Psoas muscle (tissue), 8 donors: Measurements from ENCODE around the gene WRAP73. TPM values are rescaled to one million over a fixed set of nuclear protein-coding genes. Genes with fewer than 3 reads are reported as not detected.

ENCODE experiments used
- ATAC-seq, 4 donors: fragments of 200-7000 bp; cut with Tn5 transposase; one replicate each; pipeline ENCODE4 v1.9.1; 2020; ENCODE audit warnings: moderate library complexity in 3 of 4, mild to moderate bottlenecking in 2 of 4
- DNase-seq, 2 donors: peaks; one replicate each; pipeline ENCODE4 v3.0.0-alpha.2; 2020
- H3K27ac ChIP-seq: fragments of 200-600 bp; one replicate; pipeline ENCODE4 v1.8.0; 2022
- H3K27me3 ChIP-seq, 3 donors: fragments of 200-600 bp in 1 of 3; one replicate each; pipeline versions ENCODE4 v1.6.1 to v1.8.0; 2013 to 2022; ENCODE audit warnings: low read length in 2 of 3, mild to moderate bottlenecking in 2 of 3, moderate library complexity in 1 of 3; ENCODE audit not compliant: insufficient read depth in 3 of 3
- H3K36me3 ChIP-seq, 2 donors: fragments of 200-600 bp in 1 of 2; one replicate each; pipeline versions ENCODE4 v1.6.1 to v1.8.0; 2013 to 2022; ENCODE audit warnings: low read depth in 1 of 2, mild to moderate bottlenecking in 1 of 2, moderate library complexity in 1 of 2; ENCODE audit not compliant: insufficient read depth in 1 of 2
- H3K4me1 ChIP-seq: fragments of 200-600 bp; one replicate; pipeline ENCODE4 v1.8.0; 2022
- H3K4me3 ChIP-seq: fragments of 200-600 bp; one replicate; pipeline ENCODE4 v1.8.0; 2022; ENCODE audit warnings: mild to moderate bottlenecking
- H3K9me3 ChIP-seq: fragments of 200-600 bp; one replicate; pipeline ENCODE4 v1.8.0; 2022
- WGBS, 3 donors: extraction: QIAGEN DNeasy Blood & Tissue Kit; methylation state at CpG; one replicate each; pipeline versions ENCODE4 v1.1.6 to v1.1.7; 2013; 5-methylcytosine and 5-hydroxymethylcytosine counted together
- intact Hi-C, 2 donors: fragments of 100-400 bp; cut with DNase I; formaldehyde crosslinking; loops; one replicate each; pipeline versions ENCODE4 v1.11.0 to v1.14.2; 2022
- polyA plus RNA-seq, 3 donors: library from polyadenylated mRNA; stranded (reverse); fragments of 200-250 nt; gene quantifications; one replicate each; pipeline ENCODE4 v1.2.3, GENCODE V29; 2013
- total RNA-seq, 4 donors: library from RNA; stranded (reverse); fragmentation: NEBNext Ultra II Directional in 2 of 4; extraction: Animal tissue kit (Norgen Biotek cat#: 25700) in 2 of 4; gene quantifications; one replicate each; pipeline versions ENCODE4 v1.2.1 to v1.2.4, GENCODE V29; 2021 to 2023
- TF ChIP-seq, protein P1 (sequence below): fragments of 200-600 bp; IDR thresholded peaks from one replicate; pipeline ENCODE4 v1.8.0; 2022; ENCODE audit warnings: antibody characterized with exemption
- donor health status: healthy with polysubstance abuse.
- donor health status: DM: no; HTN: no; CAD: no; lungs with moderate emphysema.
- donor health status: Bipolar disorder and iron deficiency.
- donor health status: healthy.
- donor health status: DM: yes; HTN: yes; CAD: no.
- donor health status: DM: no; HTN: no; CAD: no.
- donor health status: DM: no; HTN: no; CAD: no.
- donor health status: DM: yes; HTN: yes; CAD: no.

WRAP73 gene
- total and polyA plus RNA-seq, 7 donors, result 10.8 to 21.8 (median 12.6) TPM

GRCh38 chr1:3646596-3646995 lies 3.3 kb downstream of the WRAP73 start:
- Histone ChIP-seq H3K27ac (no peak overlapping the region), H3K27me3 (peaks cover 0 to 14% (median 13%) of the 10 kb centered on the region in 3 donors), H3K4me1 (peaks cover 8% of the 10 kb centered on the region), H3K9me3 (no peaks in the 10 kb centered on the region), H3K4me3 (no peak overlapping the region), H3K36me3 (peaks cover 0 to 42% of the 10 kb centered on the region in 2 donors)
- TF ChIP-seq, protein P1, sequence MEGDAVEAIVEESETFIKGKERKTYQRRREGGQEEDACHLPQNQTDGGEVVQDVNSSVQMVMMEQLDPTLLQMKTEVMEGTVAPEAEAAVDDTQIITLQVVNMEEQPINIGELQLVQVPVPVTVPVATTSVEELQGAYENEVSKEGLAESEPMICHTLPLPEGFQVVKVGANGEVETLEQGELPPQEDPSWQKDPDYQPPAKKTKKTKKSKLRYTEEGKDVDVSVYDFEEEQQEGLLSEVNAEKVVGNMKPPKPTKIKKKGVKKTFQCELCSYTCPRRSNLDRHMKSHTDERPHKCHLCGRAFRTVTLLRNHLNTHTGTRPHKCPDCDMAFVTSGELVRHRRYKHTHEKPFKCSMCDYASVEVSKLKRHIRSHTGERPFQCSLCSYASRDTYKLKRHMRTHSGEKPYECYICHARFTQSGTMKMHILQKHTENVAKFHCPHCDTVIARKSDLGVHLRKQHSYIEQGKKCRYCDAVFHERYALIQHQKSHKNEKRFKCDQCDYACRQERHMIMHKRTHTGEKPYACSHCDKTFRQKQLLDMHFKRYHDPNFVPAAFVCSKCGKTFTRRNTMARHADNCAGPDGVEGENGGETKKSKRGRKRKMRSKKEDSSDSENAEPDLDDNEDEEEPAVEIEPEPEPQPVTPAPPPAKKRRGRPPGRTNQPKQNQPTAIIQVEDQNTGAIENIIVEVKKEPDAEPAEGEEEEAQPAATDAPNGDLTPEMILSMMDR, result no peak
- DNase-seq, result no peak
- intact Hi-C loops, result loop anchor here in 1 of 2 donors (10.0 kb wide), 1 partner anchor 258 kb away; the partner anchor contains the start of gene C1orf174
- 92 to 94% (median 92%) methylated on average over 20 of the region's 20 CpGs for WGBS, 3 donors
- no peak for ATAC-seq

- ATAC-seq (no peak), DNase-seq (no peak)
- peaks cover 0 to 42% of the 10 kb centered on the region in 2 donors for H3K36me3 ChIP-seq
- 94 to 96% (median 95%) methylated on average over 27 of the region's 27 CpGs for WGBS, 3 donors
- no peak overlapping the region for H3K27ac ChIP-seq
- no peak overlapping the region for H3K4me3 ChIP-seq
- TF ChIP-seq, protein P1, result no peak
- peaks cover 0 to 6% (median 5%) of the 10 kb centered on the region in 3 donors for H3K27me3 ChIP-seq
- H3K9me3 ChIP-seq, result no peaks in the 10 kb centered on the region
- peaks cover 8% of the 10 kb centered on the region for H3K4me1 ChIP-seq
- intact Hi-C loops, result loop anchor here in 1 of 2 donors (10.0 kb wide), 1 partner anchor 259 kb away; the partner anchor contains the start of gene C1orf174
These were observed 4.1 kb downstream of the WRAP73 start for GRCh38 chr1:3645666-3646355.

DNA sequence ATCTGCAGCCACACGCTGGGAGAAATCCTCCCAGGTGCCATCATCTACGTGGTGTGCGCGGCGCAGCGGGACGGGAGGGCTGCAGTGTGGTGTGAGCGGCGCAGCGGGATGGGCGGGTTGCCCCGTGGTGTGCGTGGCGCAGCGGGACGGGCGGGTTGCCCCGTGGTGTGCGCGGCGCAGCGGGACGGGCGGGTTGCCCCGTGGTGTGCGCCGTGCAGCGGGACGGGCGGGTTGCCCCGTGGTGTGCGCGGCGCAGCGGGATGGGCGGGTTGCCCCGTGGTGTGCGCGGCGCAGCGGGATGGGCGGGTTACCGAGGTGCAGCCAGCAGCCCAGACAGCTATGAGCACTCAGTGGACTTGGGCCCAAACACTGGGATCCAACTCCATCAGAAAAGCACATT lies 4.7 kb downstream of the WRAP73 start:
- intact Hi-C loops, result loop anchor here in 1 of 2 donors (10.0 kb wide), 1 partner anchor 260 kb away; the partner anchor contains the start of gene C1orf174
- TF ChIP-seq, protein P1, result no peak
- H3K27me3 ChIP-seq, result peaks cover 0 to under 1% (median 0%) of the 10 kb centered on the region in 3 donors
- no peak for ATAC-seq
- H3K4me3 ChIP-seq, result no peak overlapping the region
- WGBS, 3 donors, result 93 to 98% (median 93%) methylated on average over 43 of the region's 43 CpGs
- peaks cover 8% of the 10 kb centered on the region for H3K4me1 ChIP-seq
- DNase-seq, result no peak
- no peak overlapping the region for H3K27ac ChIP-seq
- peaks cover 0 to 42% of the 10 kb centered on the region in 2 donors for H3K36me3 ChIP-seq
- H3K9me3 ChIP-seq, result no peaks in the 10 kb centered on the region

DNA sequence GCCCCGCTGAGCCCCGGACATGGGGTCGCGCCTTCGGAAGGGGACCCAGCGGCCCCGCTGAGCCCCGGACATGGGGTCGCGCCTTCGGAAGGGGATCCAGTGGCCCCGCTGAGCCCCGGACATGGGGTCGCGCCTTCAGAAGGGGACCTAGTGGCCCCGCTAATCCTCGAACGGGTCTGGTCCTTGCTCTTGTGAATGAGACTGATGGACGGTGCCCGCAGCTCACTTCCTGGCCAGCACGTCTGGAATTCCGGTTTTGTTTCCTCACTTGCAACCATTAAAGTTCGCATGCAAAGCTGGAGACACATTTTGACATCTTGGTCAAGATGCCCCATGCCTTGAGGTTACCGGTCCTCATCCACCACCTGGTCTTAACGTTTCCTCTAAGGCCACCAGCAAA lies 5.6 kb downstream of the WRAP73 start:
- Histone ChIP-seq H3K4me1 (peaks cover 7% of the 10 kb centered on the region), H3K9me3 (no peaks in the 10 kb centered on the region), H3K27ac (no peak overlapping the region), H3K4me3 (no peak overlapping the region), H3K27me3 (no peaks in the 10 kb centered on the region), H3K36me3 (peaks cover 0 to 43% of the 10 kb centered on the region in 2 donors)
- DNase-seq (no peak), ATAC-seq (no peak)
- intact Hi-C loops, result loop anchor here in 1 of 2 donors (10.0 kb wide), 1 partner anchor 261 kb away; the partner anchor contains the start of gene C1orf174
- TF ChIP-seq, protein P1, result no peak
- 87 to 92% (median 90%) methylated on average over 13 to 19 of the region's 25 CpGs for WGBS, 3 donors
